ENCODE data around the gene FBXL15.

DNA sequence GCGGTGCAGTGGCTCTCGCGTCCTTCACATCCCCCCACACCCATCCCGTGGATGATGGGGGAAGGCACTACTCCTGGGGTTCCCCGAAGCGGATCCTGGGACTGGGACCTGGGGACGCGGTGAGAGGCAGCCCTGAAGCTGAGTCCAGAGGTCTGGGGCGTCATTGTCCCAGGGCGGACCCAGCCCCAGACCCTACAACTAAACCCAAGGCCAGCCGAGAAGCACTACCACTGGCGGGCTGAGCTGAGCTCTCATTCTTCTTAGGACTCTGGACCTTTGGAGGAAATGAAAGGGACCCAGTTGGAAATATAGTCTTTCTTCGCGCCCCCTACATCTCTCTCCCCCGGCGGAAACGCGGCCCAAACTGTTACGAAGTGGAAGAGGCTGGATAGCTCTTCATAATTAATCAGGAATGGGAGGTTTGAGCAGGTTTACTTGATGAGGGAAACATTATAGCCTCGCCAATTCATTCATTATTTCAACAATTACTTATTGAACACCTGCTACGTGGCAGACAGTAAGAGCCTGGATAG, 389 bp upstream of the FBXL15 start:
- TF ChIP-seq, protein P1, sequence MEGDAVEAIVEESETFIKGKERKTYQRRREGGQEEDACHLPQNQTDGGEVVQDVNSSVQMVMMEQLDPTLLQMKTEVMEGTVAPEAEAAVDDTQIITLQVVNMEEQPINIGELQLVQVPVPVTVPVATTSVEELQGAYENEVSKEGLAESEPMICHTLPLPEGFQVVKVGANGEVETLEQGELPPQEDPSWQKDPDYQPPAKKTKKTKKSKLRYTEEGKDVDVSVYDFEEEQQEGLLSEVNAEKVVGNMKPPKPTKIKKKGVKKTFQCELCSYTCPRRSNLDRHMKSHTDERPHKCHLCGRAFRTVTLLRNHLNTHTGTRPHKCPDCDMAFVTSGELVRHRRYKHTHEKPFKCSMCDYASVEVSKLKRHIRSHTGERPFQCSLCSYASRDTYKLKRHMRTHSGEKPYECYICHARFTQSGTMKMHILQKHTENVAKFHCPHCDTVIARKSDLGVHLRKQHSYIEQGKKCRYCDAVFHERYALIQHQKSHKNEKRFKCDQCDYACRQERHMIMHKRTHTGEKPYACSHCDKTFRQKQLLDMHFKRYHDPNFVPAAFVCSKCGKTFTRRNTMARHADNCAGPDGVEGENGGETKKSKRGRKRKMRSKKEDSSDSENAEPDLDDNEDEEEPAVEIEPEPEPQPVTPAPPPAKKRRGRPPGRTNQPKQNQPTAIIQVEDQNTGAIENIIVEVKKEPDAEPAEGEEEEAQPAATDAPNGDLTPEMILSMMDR (IDR thresholded peaks at IDR 0.05) = no peak
- no peak for TF ChIP-seq POLR2A (IDR thresholded peaks at IDR 0.05)
